Liver (tissue), 3 donors: Measurements from ENCODE around the gene HSP90AA1.

ENCODE experiments used
- ATF3 ChIP-seq: IDR thresholded peaks from 2 replicates; pipeline ENCODE4 v1.6.1; 2016; ENCODE audit warnings: antibody characterized with exemption
- CTCF ChIP-seq: fragments of 150-350 bp; IDR thresholded peaks from 2 replicates; pipeline ENCODE4 v1.5.1; 2017; ENCODE audit warnings: improper control_type of control experiment, low read depth, low read length; ENCODE audit not compliant: missing input control
- GABPA ChIP-seq, 2 donors: IDR thresholded peaks in 1 of 2; conservative IDR thresholded peaks in 1 of 2; 2 replicates each; pipeline ENCODE4 v1.6.1; 2016; ENCODE audit warnings: antibody characterized with exemption in 2 of 2, mild to moderate bottlenecking in 1 of 2, moderate library complexity in 1 of 2
- JUND ChIP-seq, 2 donors: IDR thresholded peaks; 2 replicates each; pipeline ENCODE4 v1.6.1; 2016; ENCODE audit warnings: antibody characterized with exemption in 2 of 2
- RAD21 ChIP-seq, 2 donors: IDR thresholded peaks; 2 replicates each; pipeline ENCODE4 v1.6.1; 2016; ENCODE audit warnings: antibody characterized with exemption in 2 of 2, mild to moderate bottlenecking in 2 of 2
- REST ChIP-seq: IDR thresholded peaks from 2 replicates; pipeline ENCODE4 v1.6.1; 2016; ENCODE audit warnings: antibody characterized with exemption, mild to moderate bottlenecking
- SP1 ChIP-seq: IDR thresholded peaks from 2 replicates; pipeline ENCODE4 v1.6.1; 2018; ENCODE audit warnings: antibody characterized with exemption, mild to moderate bottlenecking
- TAF1 ChIP-seq: conservative IDR thresholded peaks from 2 replicates; pipeline ENCODE4 v1.6.1; 2016; ENCODE audit warnings: antibody characterized with exemption, mild to moderate bottlenecking
- YY1 ChIP-seq: IDR thresholded peaks from 2 replicates; pipeline ENCODE4 v1.6.1; 2016; ENCODE audit warnings: antibody characterized with exemption, mild to moderate bottlenecking
- donor health status: healthy.
- donor health status: healthy.

- no peak for TF ChIP-seq CTCF
- no peak for TF ChIP-seq JUND (IDR thresholded peaks at IDR 0.05)
- no peak for TF ChIP-seq RAD21 (IDR thresholded peaks at IDR 0.05)
- TF ChIP-seq ATF3 = no peak
- no peak for TF ChIP-seq REST
- no peak for TF ChIP-seq SP1
- no peak for TF ChIP-seq GABPA (IDR thresholded peaks at IDR 0.05 in 1 of 2, conservative IDR thresholded peaks at IDR 0.05 in 1 of 2)
- no peak for TF ChIP-seq YY1
- TF ChIP-seq TAF1 = no peak
Observed at GRCh38 chr14:102131741-102132140, 44.9 kb upstream of the HSP90AA1 start.
